ENCODE data around the gene HOXA10.

Gene HOXA10

DNA sequence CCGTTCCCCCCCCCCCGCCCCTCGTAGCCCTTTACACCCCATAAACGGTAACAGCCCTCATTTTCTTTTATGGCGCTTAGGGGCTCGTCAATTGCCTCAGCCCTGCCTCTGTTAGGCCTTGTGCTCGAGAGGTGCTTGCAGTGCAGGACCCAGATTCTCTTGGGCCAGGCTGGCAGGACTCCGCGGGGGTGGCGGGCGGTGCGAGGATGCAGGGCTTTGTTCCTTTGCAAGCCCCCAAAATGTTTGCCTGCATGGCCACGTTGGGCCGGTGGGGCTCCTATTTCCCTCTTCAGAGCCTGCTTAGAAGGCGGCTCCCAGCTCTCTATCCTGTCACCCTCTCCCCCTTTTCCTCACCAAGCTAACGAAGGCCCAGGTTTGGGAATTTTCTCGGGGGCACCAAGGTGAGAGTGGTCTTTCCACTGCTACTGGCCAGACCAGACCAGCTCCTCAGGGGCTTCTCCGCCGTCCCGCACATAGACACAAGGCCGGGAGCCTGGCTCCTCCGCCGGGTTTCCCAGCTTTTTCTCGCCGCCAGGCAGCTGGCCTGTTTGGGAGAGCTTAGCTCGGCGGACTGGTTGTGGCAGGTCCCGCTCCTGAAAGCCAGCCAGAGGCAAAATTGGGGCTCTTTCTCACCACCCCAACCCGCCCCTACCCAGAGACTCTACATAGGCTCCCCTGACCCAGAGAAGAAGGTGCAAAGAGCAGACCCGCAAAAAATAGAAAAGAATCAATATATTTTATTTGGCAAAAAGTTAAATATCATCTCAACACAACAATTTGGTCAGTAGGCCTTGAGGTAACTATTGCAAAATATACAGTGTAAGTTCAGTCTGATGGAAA is 12.2 kb downstream of the HOXA10 start:
- Histone ChIP-seq H3K4me3 (replicated peaks; ENCODE audit: insufficient read depth, low read length) (peak overlapping the region; percentile 74; the same call in 1 of the 2 replicates), H3K27me3 (ENCODE audit: insufficient read depth, poor library complexity, severe bottlenecking) (peaks cover 59% of the 10 kb centered on the region), H3K27ac (replicated peaks) (no peak overlapping the region)
- TF ChIP-seq, protein P1, sequence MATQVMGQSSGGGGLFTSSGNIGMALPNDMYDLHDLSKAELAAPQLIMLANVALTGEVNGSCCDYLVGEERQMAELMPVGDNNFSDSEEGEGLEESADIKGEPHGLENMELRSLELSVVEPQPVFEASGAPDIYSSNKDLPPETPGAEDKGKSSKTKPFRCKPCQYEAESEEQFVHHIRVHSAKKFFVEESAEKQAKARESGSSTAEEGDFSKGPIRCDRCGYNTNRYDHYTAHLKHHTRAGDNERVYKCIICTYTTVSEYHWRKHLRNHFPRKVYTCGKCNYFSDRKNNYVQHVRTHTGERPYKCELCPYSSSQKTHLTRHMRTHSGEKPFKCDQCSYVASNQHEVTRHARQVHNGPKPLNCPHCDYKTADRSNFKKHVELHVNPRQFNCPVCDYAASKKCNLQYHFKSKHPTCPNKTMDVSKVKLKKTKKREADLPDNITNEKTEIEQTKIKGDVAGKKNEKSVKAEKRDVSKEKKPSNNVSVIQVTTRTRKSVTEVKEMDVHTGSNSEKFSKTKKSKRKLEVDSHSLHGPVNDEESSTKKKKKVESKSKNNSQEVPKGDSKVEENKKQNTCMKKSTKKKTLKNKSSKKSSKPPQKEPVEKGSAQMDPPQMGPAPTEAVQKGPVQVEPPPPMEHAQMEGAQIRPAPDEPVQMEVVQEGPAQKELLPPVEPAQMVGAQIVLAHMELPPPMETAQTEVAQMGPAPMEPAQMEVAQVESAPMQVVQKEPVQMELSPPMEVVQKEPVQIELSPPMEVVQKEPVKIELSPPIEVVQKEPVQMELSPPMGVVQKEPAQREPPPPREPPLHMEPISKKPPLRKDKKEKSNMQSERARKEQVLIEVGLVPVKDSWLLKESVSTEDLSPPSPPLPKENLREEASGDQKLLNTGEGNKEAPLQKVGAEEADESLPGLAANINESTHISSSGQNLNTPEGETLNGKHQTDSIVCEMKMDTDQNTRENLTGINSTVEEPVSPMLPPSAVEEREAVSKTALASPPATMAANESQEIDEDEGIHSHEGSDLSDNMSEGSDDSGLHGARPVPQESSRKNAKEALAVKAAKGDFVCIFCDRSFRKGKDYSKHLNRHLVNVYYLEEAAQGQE (IDR thresholded peaks at IDR 0.05; ENCODE audit: insufficient replicate concordance, low read depth), result no peak
- no peak for TF ChIP-seq GABPA (IDR thresholded peaks at IDR 0.05; ENCODE audit: low read depth)
- TF ChIP-seq, protein P2, sequence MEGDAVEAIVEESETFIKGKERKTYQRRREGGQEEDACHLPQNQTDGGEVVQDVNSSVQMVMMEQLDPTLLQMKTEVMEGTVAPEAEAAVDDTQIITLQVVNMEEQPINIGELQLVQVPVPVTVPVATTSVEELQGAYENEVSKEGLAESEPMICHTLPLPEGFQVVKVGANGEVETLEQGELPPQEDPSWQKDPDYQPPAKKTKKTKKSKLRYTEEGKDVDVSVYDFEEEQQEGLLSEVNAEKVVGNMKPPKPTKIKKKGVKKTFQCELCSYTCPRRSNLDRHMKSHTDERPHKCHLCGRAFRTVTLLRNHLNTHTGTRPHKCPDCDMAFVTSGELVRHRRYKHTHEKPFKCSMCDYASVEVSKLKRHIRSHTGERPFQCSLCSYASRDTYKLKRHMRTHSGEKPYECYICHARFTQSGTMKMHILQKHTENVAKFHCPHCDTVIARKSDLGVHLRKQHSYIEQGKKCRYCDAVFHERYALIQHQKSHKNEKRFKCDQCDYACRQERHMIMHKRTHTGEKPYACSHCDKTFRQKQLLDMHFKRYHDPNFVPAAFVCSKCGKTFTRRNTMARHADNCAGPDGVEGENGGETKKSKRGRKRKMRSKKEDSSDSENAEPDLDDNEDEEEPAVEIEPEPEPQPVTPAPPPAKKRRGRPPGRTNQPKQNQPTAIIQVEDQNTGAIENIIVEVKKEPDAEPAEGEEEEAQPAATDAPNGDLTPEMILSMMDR (IDR thresholded peaks at IDR 0.05; ENCODE audit: insufficient read depth, low read length), result no peak
- no peak for TF ChIP-seq POLR2AphosphoS5 (IDR thresholded peaks at IDR 0.05; ENCODE audit: low read depth)
- no peak for TF ChIP-seq SPI1 (IDR thresholded peaks at IDR 0.05; ENCODE audit: borderline replicate concordance, low read depth)
- no peak for DNase-seq (ENCODE audit: low read depth in 1 of 2, low spot score in 1 of 2)

DNA sequence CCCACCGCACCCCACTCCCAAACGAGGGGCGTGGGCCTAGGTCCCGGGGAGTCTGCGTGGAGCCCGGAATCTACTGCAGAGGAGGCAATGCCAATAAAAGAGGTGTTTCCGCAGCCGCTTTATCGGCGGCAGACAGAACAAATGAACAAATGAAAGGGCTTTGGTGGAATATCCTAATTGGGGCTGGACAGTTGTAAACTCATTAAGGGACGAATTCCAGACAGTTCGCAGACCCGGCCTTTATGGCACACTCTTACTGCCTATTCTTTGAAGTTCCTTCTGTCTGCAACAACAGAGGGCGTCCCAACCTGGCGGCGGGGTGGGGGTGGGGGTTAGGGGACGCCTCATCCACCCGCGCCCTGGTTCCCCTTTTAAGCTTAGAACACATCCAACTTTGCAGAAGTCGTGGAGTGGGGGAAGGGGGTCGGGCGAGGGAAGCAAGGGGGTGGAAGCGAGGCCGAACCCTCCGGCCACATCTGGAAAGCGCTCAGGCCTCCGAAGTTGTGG is 12.9 kb downstream of the HOXA10 start:
- TF ChIP-seq, protein P1 (IDR thresholded peaks at IDR 0.05; ENCODE audit: insufficient replicate concordance, low read depth), result no peak
- TF ChIP-seq SPI1 (IDR thresholded peaks at IDR 0.05; ENCODE audit: borderline replicate concordance, low read depth) (peak; percentile 65; the same call in 1 of the 2 replicates), GABPA (IDR thresholded peaks at IDR 0.05; ENCODE audit: low read depth) (no peak), POLR2AphosphoS5 (IDR thresholded peaks at IDR 0.05; ENCODE audit: low read depth) (no peak)
- Histone ChIP-seq H3K4me3 (replicated peaks; ENCODE audit: insufficient read depth, low read length) (peak overlapping the region; percentile 74), H3K27me3 (ENCODE audit: insufficient read depth, poor library complexity, severe bottlenecking) (peaks cover 57% of the 10 kb centered on the region), H3K27ac (replicated peaks) (peak overlapping the region; percentile 53)
- DNase-seq (ENCODE audit: low read depth in 1 of 2, low spot score in 1 of 2), result peak in 1 of 2 experiments; percentile 82

DNA sequence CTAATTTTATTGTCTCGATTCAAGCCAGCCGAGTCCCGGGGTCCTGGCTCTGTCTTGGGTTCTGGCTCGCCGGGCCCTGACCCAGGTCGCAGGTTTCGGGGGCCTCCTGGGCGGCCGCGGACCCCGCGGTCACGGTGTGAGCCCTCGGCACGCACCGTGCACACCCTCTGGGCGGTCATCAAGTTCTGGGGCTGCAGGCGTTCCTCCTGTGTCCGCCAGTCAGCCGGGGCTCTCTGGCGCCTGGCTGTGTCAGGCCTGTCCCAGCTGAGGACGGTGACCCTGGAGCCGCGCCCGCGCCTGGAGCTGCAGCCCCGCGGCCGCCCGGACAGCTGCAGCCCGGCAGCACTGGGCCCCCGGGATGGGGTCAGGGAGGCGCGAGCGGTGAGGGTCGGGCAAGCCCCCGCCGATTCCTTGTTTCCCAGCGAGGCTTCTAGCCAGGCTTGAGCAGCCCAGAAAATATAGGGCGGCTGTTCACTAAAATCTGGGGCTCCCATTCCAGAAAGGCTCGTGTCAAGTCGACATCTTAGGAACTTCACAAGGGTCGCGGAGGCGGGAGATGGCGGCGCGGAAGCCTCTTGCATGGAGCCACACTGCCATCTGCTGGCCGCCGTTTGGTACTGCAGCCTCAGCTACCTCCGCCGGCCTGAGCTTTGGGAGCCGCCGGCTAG is 13.4 kb downstream of the HOXA10 start:
- H3K27me3 ChIP-seq (ENCODE audit: insufficient read depth, poor library complexity, severe bottlenecking), result peaks cover 53% of the 10 kb centered on the region
- peak overlapping the region; percentile 74 for H3K4me3 ChIP-seq (replicated peaks; ENCODE audit: insufficient read depth, low read length)
- no peak for TF ChIP-seq GABPA (IDR thresholded peaks at IDR 0.05; ENCODE audit: low read depth)
- TF ChIP-seq, protein P1 (IDR thresholded peaks at IDR 0.05; ENCODE audit: insufficient replicate concordance, low read depth), result no peak
- no peak for TF ChIP-seq SPI1 (IDR thresholded peaks at IDR 0.05; ENCODE audit: borderline replicate concordance, low read depth)
- no peak for TF ChIP-seq POLR2AphosphoS5 (IDR thresholded peaks at IDR 0.05; ENCODE audit: low read depth)
- TF ChIP-seq, protein P2 (IDR thresholded peaks at IDR 0.05; ENCODE audit: insufficient read depth, low read length), result peak; percentile 80
- H3K27ac ChIP-seq (replicated peaks), result peak overlapping the region; percentile 53
- DNase-seq (ENCODE audit: low read depth in 1 of 2, low spot score in 1 of 2), result peak; percentile 81 to 87
